Effector memory CD8-positive, alpha-beta T cell (primary cell): ENCODE data around the gene OR2G3.
A peak's percentile ranks its signal among the peaks of the same experiment; 100 is the strongest.

Source experiments
- ATAC-seq: fragments of 150-1000 bp; cut with Tn5 transposase; replicated peaks from 2 replicates; pipeline ENCODE4 v1.10.0; 2021; ENCODE audit warnings: mild to moderate bottlenecking, moderate library complexity
- DNase-seq, 3 experiments: peaks; one replicate each; pipeline ENCODE4 v3.0.0; 2021
- H3K27ac Mint-ChIP-seq, 2 donors: one replicate each; pipeline ENCODE4 v1.8.0; 2022; ENCODE audit warnings: mild to moderate bottlenecking in 2 of 2, mixed read lengths in 2 of 2, moderate library complexity in 2 of 2
- H3K27me3 Mint-ChIP-seq, 2 donors: one replicate each; pipeline ENCODE4 v1.8.0; 2022; ENCODE audit warnings: mixed read lengths in 2 of 2
- H3K36me3 Mint-ChIP-seq: one replicate; pipeline ENCODE4 v1.8.0; 2022; ENCODE audit warnings: mild to moderate bottlenecking, moderate library complexity, mixed read lengths; ENCODE audit not compliant: insufficient read depth
- H3K4me1 Mint-ChIP-seq, 2 donors: one replicate each; pipeline ENCODE4 v1.8.0; 2022; ENCODE audit warnings: low read depth in 2 of 2, mixed read lengths in 2 of 2
- H3K4me3 Mint-ChIP-seq, 2 donors: one replicate each; pipeline ENCODE4 v1.8.0; 2022; ENCODE audit warnings: mild to moderate bottlenecking in 2 of 2, mixed read lengths in 2 of 2, moderate library complexity in 2 of 2
- H3K9me3 Mint-ChIP-seq, 2 donors: one replicate each; pipeline ENCODE4 v1.8.0; 2022; ENCODE audit warnings: mixed read lengths in 2 of 2

The OR2G3 gene

DNA sequence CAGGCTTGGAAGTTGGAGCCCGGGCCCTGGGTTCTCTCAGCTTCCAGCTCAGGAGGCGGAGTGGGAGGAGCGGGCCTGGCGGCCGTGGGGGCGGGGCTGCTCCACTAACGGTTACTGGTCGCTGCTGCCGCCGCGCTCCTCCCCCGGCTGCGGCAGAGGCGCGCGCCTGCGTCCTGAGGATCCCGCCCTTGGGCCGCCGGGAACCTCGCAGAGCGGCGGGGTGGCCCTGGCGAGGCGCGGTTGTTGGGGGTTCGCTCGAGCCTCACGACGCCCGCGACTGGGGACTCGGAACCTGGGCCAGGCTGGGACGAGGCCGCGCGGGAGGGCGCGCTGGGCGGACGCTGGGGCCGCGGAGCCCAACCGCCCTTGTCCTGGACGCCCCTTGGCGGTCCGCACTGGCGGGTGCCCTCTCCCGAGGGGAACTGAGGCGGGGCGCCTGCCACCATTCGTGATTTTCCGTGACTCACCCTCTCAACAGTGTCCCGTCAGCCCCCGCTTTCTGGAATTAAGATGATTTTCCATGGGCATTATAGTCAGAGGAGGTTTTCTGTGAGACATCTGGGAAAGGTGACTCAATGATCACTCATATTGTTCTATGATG, 34.1 kb downstream of the OR2G3 start:
- H3K9me3 Mint-ChIP-seq: peaks cover 6 to 14% of the 10 kb centered on the region in 2 donors
- no peak overlapping the region for H3K4me3 Mint-ChIP-seq
- H3K36me3 Mint-ChIP-seq: no peaks in the 10 kb centered on the region
- no peak for DNase-seq
- no peak overlapping the region for H3K27ac Mint-ChIP-seq
- peaks cover 26 to 33% of the 10 kb centered on the region in 2 donors for H3K27me3 Mint-ChIP-seq
- no peaks in the 10 kb centered on the region for H3K4me1 Mint-ChIP-seq
- peak; percentile 19 for ATAC-seq

DNA sequence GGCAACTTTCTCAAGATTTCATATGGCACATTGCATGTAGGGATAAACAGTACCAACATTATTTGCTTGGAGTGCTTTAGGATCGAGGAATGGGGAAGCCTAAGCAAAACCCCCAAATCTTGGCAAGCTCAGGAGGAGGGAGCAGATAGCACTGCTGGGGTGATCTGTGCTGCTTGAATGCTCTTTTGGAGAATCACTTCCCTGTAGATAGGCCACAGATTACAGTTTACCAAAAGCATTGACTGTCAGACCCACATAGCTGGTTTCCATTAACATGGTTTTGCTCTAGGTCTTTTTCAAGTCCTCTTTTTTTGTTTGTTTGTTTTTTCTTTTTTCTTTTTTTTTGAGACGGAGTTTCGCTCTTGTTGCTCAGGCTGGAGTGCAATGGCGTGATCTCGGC, 37.4 kb downstream of the OR2G3 start:
- Mint-ChIP-seq H3K36me3 (no peaks in the 10 kb centered on the region), H3K9me3 (peaks cover 6 to 10% of the 10 kb centered on the region in 2 donors), H3K27me3 (peaks cover 21 to 23% of the 10 kb centered on the region in 2 donors), H3K27ac (no peak overlapping the region), H3K4me3 (no peak overlapping the region), H3K4me1 (no peaks in the 10 kb centered on the region)
- DNase-seq: no peak
- ATAC-seq: no peak

DNA sequence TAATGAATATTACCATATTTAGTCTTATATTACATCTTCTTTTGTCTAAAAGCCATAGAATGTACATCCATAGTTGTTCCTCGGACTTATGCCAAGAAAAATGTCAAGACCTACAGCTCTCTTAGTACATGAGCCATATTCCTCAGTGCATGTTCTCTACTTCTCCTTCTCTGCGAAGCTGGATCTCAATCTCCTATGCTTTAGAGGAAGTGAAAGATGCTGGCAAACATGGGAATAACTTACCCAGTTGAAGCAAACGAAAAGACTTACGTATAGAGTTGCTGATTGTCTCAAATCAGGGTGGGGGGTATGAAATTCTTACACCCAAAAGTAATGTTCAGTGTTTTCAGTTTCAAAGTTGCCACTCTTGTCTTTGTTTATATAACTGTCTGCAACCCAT, 41.5 kb downstream of the OR2G3 start:
- H3K36me3 Mint-ChIP-seq: no peaks in the 10 kb centered on the region

DNA sequence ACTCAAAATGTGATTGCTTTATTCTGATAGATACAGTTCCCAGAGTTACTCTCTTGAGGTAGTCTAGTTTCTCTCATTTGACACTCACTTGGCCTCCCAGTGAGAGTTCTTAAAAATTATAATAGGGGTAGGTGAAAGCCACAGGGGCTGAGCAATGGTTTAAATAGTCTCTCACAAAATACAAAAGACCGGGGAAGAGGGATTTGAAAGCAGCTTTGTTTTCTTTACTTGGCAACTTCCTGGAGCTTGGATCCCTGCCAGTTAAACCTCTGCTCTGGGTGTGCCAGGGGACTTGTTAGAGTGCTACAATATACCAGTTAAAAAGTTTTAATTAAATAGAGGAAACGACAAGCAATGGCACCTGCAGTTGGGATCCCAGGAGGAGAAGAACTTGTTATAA, 42.5 kb downstream of the OR2G3 start:
- Mint-ChIP-seq H3K9me3 (peaks cover 2 to 4% of the 10 kb centered on the region in 2 donors), H3K36me3 (no peaks in the 10 kb centered on the region), H3K4me1 (no peaks in the 10 kb centered on the region), H3K27me3 (no peaks in the 10 kb centered on the region), H3K27ac (no peak overlapping the region), H3K4me3 (no peak overlapping the region)
- ATAC-seq (no peak), DNase-seq (no peak)

More for the DNA sequence above, 41.5 kb downstream of the OR2G3 start:
- no peak for ATAC-seq
- Mint-ChIP-seq H3K27ac (no peak overlapping the region), H3K4me1 (no peaks in the 10 kb centered on the region), H3K9me3 (peaks cover 0 to 2% of the 10 kb centered on the region in 2 donors), H3K4me3 (no peak overlapping the region), H3K27me3 (no peaks in the 10 kb centered on the region)
- DNase-seq: no peak

DNA sequence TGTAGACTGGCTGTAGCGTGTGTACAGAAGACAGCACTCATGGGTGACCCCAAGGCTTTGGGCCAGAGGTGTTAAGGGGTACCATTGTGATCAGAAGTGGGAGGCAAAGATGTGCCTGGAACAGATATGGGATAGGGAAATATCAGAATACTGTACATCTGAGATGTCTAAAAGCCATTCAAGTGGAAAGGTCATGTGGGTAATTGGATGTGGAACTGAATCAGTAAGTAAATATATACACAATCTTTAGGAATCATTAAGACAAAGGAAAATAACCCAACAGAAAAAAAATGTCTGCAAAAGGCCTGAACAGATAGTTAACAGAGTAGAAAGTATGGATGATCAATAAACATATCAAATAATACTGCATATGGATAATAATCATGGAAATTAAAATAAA, 47.7 kb downstream of the OR2G3 start:
- H3K36me3 Mint-ChIP-seq: no peaks in the 10 kb centered on the region
- no peak overlapping the region for H3K27ac Mint-ChIP-seq
- ATAC-seq (no peak), DNase-seq (no peak)
- H3K9me3 Mint-ChIP-seq: peaks cover 2 to 6% of the 10 kb centered on the region in 2 donors
- no peaks in the 10 kb centered on the region for H3K4me1 Mint-ChIP-seq
- no peaks in the 10 kb centered on the region for H3K27me3 Mint-ChIP-seq
- no peak overlapping the region for H3K4me3 Mint-ChIP-seq
